ENCODE results near the gene MMADHC. TPM values are rescaled to one million over a fixed set of nuclear protein-coding genes. Genes with fewer than 3 reads are reported as not detected.

The MMADHC gene
- total RNA-seq, 4 donors from 2014 or later = 140 to 205 (median 169) TPM

- Histone ChIP-seq H3K27me3 (no peaks in the 10 kb centered on the region), H3K4me3 (no peak overlapping the region), H3K9me3 (no peaks in the 10 kb centered on the region), H3K27ac (no peak overlapping the region), H3K36me3 (no peaks in the 10 kb centered on the region), H3K4me1 (peaks cover 0 to 1% of the 10 kb centered on the region in 2 donors)
- no peak for TF ChIP-seq CTCF (IDR thresholded peaks at IDR 0.05 in 4 of 5, conservative IDR thresholded peaks at IDR 0.05 in 1 of 5)
- TF ChIP-seq POLR2A (IDR thresholded peaks at IDR 0.05) = no peak
- DNase-seq (no peak), ATAC-seq (no peak)
- in situ Hi-C loops (cut with MboI; ENCODE audit: low sequenced_read_pairs in 4 of 4) (loop anchor here in 2 of 4 donors (25.0 kb wide), 2 partner anchors 1420 to 1445 kb away; no protein-coding TSS in a partner anchor), intact Hi-C loops (cut with DNase I; ENCODE audit: low total_unique reads) (no loop called here)
Observed at GRCh38 chr2:149617476-149617875, 29.9 kb upstream of the MMADHC start.

- Histone ChIP-seq H3K27me3 (no peaks in the 10 kb centered on the region), H3K36me3 (no peaks in the 10 kb centered on the region), H3K9me3 (no peaks in the 10 kb centered on the region), H3K27ac (no peak overlapping the region), H3K4me3 (no peak overlapping the region), H3K4me1 (peaks cover 0 to 7% of the 10 kb centered on the region in 2 donors)
- intact Hi-C loops (cut with DNase I; ENCODE audit: low total_unique reads) = no loop called here
- in situ Hi-C loops (cut with MboI; ENCODE audit: low sequenced_read_pairs in 4 of 4) = loop anchor here in 2 of 4 donors (25.0 kb wide), 2 partner anchors 1420 to 1445 kb away; no protein-coding TSS in a partner anchor
- ATAC-seq = no peak
- TF ChIP-seq CTCF (IDR thresholded peaks at IDR 0.05 in 4 of 5, conservative IDR thresholded peaks at IDR 0.05 in 1 of 5) (no peak), POLR2A (IDR thresholded peaks at IDR 0.05) (no peak)
- no peak for DNase-seq
Observed at GRCh38 chr2:149616681-149617456, 29.3 kb upstream of the MMADHC start.

- Histone ChIP-seq H3K27ac (no peak overlapping the region), H3K27me3 (no peaks in the 10 kb centered on the region), H3K36me3 (no peaks in the 10 kb centered on the region), H3K4me3 (no peak overlapping the region), H3K9me3 (no peaks in the 10 kb centered on the region), H3K4me1 (peaks cover 0 to 9% of the 10 kb centered on the region in 2 donors)
- no peak for DNase-seq
- intact Hi-C loops (cut with DNase I; ENCODE audit: low total_unique reads) (no loop called here), in situ Hi-C loops (cut with MboI; ENCODE audit: low sequenced_read_pairs in 4 of 4) (loop anchor here in 2 of 4 donors (25.0 kb wide), 2 partner anchors 1424 to 1449 kb away; no protein-coding TSS in a partner anchor)
- no peak for ATAC-seq
- no peak for TF ChIP-seq CTCF (IDR thresholded peaks at IDR 0.05 in 4 of 5, conservative IDR thresholded peaks at IDR 0.05 in 1 of 5)
- no peak for TF ChIP-seq POLR2A (IDR thresholded peaks at IDR 0.05)
Observed at GRCh38 chr2:149613704-149614103, 26.1 kb upstream of the MMADHC start.

- in situ Hi-C loops (cut with MboI; ENCODE audit: low sequenced_read_pairs in 4 of 4) = loop anchor here in 2 of 4 donors (25.0 kb wide), 2 partner anchors 1425 to 1450 kb away; no protein-coding TSS in a partner anchor
- intact Hi-C loops (cut with DNase I; ENCODE audit: low total_unique reads) = no loop called here
- DNase-seq (no peak), ATAC-seq (no peak)
- Histone ChIP-seq H3K4me1 (peaks cover 0 to 9% of the 10 kb centered on the region in 2 donors), H3K36me3 (no peaks in the 10 kb centered on the region), H3K27ac (no peak overlapping the region), H3K9me3 (no peaks in the 10 kb centered on the region), H3K4me3 (no peak overlapping the region), H3K27me3 (no peaks in the 10 kb centered on the region)
- TF ChIP-seq POLR2A (IDR thresholded peaks at IDR 0.05) = no peak
- no peak for TF ChIP-seq CTCF (IDR thresholded peaks at IDR 0.05 in 4 of 5, conservative IDR thresholded peaks at IDR 0.05 in 1 of 5)
Observed at GRCh38 chr2:149612122-149612521, 24.5 kb upstream of the MMADHC start.

Data from gastrocnemius medialis (tissue), 4 donors.